Prostate gland (tissue), 2 donors: ENCODE results near the gene GNA12. TPM values are rescaled to one million over a fixed set of nuclear protein-coding genes. Genes with fewer than 3 reads are reported as not detected.
A peak's percentile ranks its signal among the peaks of the same experiment; 100 is the strongest.

Source experiments
- DNase-seq: peaks from one replicate; pipeline ENCODE4 v3.0.0-alpha.2; 2019; ENCODE audit warnings: low spot score
- H3K27ac ChIP-seq, 2 donors: fragments of 200-600 bp; sonication (generic); 2 replicates each; pipeline ENCODE4 v1.5.1; 2017 to 2019
- H3K27me3 ChIP-seq: fragments of 200-600 bp; sonication (generic); replicated peaks from 2 replicates; pipeline ENCODE4 v1.5.1; 2019; ENCODE audit not compliant: insufficient read depth
- H3K36me3 ChIP-seq, 2 donors: fragments of 200-600 bp; sonication (generic); 1 replicate in 1 of 2; 2 replicates in 1 of 2; pipeline versions ENCODE4 v1.5.1 to v1.8.1; 2017 to 2019
- H3K4me1 ChIP-seq: fragments of 200-600 bp; sonication (generic); replicated peaks from 2 replicates; pipeline ENCODE4 v1.5.1; 2019
- H3K4me3 ChIP-seq, 2 donors: fragments of 200-600 bp; sonication (generic); 2 replicates each; pipeline ENCODE4 v1.5.1; 2017 to 2019
- H3K9me3 ChIP-seq: fragments of 200-600 bp; sonication (generic); 2 replicates; pipeline ENCODE4 v1.5.1; 2017
- POLR2A ChIP-seq: fragments of 450-650 bp; IDR thresholded peaks from one replicate; pipeline ENCODE4 v1.6.1; 2016; ENCODE audit warnings: antibody characterized with exemption, mild to moderate bottlenecking
- POLR2AphosphoS5 ChIP-seq: sonication (generic); formaldehyde crosslinking; IDR thresholded peaks from one replicate; pipeline ENCODE4 v1.6.1; 2017; ENCODE audit warnings: antibody characterized with exemption
- WGBS: methylation state at CpG from one replicate; pipeline ENCODE4 v1.1.5; 2018; 5-methylcytosine and 5-hydroxymethylcytosine counted together
- intact Hi-C: fragments of 100-400 bp; cut with DNase I; formaldehyde crosslinking; loops from one replicate; pipeline ENCODE4 v1.14.2; 2022
- total RNA-seq, 2 donors: library from RNA; depleted of rRNA; stranded (reverse); fragments of >200 nt; gene quantifications; one replicate each; pipeline ENCODE4 v1.1.0, GENCODE V29; 2016
- TF ChIP-seq, protein P1 (sequence below), 4 experiments: fragments of 200-600 bp in 2 of 4; fragments of 450-650 bp in 2 of 4; sonication (generic) in 2 of 4; IDR thresholded peaks; 1 replicate in 3 of 4; 2 replicates in 1 of 4; pipeline ENCODE4 v1.5.1; 2016 to 2019; ENCODE audit warnings: antibody characterized with exemption in 4 of 4, mild to moderate bottlenecking in 2 of 4, moderate library complexity in 2 of 4

The GNA12 gene
- total RNA-seq, 2 donors from 2014 or later, result 22.6 to 102 TPM

- DNase-seq, result no peak
- no peaks in the 10 kb centered on the region for H3K9me3 ChIP-seq
- no peak overlapping the region for H3K4me3 ChIP-seq
- 38% methylated on average over 10 of the region's 10 CpGs for WGBS
- H3K4me1 ChIP-seq, result no peaks in the 10 kb centered on the region
- no peaks in the 10 kb centered on the region for H3K36me3 ChIP-seq
- no peaks in the 10 kb centered on the region for H3K27me3 ChIP-seq
- intact Hi-C loops, result no loop called here
- TF ChIP-seq POLR2AphosphoS5, result peak; percentile 8
- TF ChIP-seq, protein P1, sequence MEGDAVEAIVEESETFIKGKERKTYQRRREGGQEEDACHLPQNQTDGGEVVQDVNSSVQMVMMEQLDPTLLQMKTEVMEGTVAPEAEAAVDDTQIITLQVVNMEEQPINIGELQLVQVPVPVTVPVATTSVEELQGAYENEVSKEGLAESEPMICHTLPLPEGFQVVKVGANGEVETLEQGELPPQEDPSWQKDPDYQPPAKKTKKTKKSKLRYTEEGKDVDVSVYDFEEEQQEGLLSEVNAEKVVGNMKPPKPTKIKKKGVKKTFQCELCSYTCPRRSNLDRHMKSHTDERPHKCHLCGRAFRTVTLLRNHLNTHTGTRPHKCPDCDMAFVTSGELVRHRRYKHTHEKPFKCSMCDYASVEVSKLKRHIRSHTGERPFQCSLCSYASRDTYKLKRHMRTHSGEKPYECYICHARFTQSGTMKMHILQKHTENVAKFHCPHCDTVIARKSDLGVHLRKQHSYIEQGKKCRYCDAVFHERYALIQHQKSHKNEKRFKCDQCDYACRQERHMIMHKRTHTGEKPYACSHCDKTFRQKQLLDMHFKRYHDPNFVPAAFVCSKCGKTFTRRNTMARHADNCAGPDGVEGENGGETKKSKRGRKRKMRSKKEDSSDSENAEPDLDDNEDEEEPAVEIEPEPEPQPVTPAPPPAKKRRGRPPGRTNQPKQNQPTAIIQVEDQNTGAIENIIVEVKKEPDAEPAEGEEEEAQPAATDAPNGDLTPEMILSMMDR (IDR thresholded peaks at IDR 0.05), result no peak
- H3K27ac ChIP-seq, result no peak overlapping the region
Observed at GRCh38 chr7:2870471-2870931, 26.4 kb upstream of the GNA12 start.

DNA sequence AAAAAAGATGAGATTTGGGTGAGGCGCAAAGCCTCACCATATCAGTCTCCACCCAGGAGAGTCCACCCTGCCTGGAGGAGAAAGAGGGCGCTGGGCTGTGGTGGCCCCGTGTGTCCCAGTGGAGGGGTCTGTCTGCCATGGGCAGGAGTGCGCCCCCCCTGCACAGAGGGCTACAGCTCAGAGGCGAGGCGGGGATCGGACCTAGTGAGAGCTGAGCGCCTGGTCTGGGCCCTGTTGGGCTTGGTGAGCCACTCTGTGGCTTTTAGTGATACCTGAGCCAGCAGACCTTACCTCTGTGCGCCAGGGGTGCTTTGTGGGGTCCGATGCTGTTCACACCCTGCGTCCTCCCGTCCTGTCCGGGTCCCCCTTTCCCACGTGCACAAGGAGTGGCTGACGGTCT, 25.9 kb upstream of the GNA12 start:
- H3K4me3 ChIP-seq, result no peak overlapping the region
- H3K27me3 ChIP-seq, result no peaks in the 10 kb centered on the region
- no peaks in the 10 kb centered on the region for H3K9me3 ChIP-seq
- no peak for DNase-seq
- H3K36me3 ChIP-seq, result no peaks in the 10 kb centered on the region
- TF ChIP-seq, protein P1 (IDR thresholded peaks at IDR 0.05), result no peak
- no peak for TF ChIP-seq POLR2AphosphoS5
- TF ChIP-seq POLR2A, result no peak
- H3K4me1 ChIP-seq, result no peaks in the 10 kb centered on the region
- WGBS, result 85% methylated on average over 14 of the region's 15 CpGs
- intact Hi-C loops, result loop anchor here (10.0 kb wide), 1 partner anchor 285 kb away; no protein-coding TSS in a partner anchor
- H3K27ac ChIP-seq, result no peak overlapping the region

- WGBS, result 38% methylated on average over 3 of the region's 3 CpGs
- H3K27me3 ChIP-seq, result no peaks in the 10 kb centered on the region
- H3K9me3 ChIP-seq, result no peaks in the 10 kb centered on the region
- H3K36me3 ChIP-seq, result no peaks in the 10 kb centered on the region
- TF ChIP-seq POLR2A, result no peak
- no peak for TF ChIP-seq POLR2AphosphoS5
- TF ChIP-seq, protein P1 (IDR thresholded peaks at IDR 0.05), result no peak
- H3K27ac ChIP-seq, result no peak overlapping the region
- H3K4me3 ChIP-seq, result no peak overlapping the region
- DNase-seq, result no peak
- no peaks in the 10 kb centered on the region for H3K4me1 ChIP-seq
- intact Hi-C loops, result loop anchor here (10.0 kb wide), 1 partner anchor 288 kb away; no protein-coding TSS in a partner anchor
Observed at GRCh38 chr7:2866601-2867000, 22.5 kb upstream of the GNA12 start.

- WGBS, result 65% methylated on average over 17 of the region's 17 CpGs
- Histone ChIP-seq H3K27me3 (no peaks in the 10 kb centered on the region), H3K4me3 (no peak overlapping the region), H3K4me1 (no peaks in the 10 kb centered on the region), H3K27ac (no peak overlapping the region), H3K36me3 (no peaks in the 10 kb centered on the region), H3K9me3 (no peaks in the 10 kb centered on the region)
- DNase-seq, result peak; percentile 48
- intact Hi-C loops, result loop anchor here (10.0 kb wide), 1 partner anchor 290 kb away; no protein-coding TSS in a partner anchor
- TF ChIP-seq POLR2A (no peak), POLR2AphosphoS5 (no peak)
- TF ChIP-seq, protein P1 (IDR thresholded peaks at IDR 0.05), result peak; percentile 82 to 88 (median 83)
Observed at GRCh38 chr7:2864999-2865670, 21.0 kb upstream of the GNA12 start.
